Camera-type eye (tissue), 1 donor: ENCODE results near the gene UBE2D1. TPM values are rescaled to one million over a fixed set of nuclear protein-coding genes. Genes with fewer than 3 reads are reported as not detected.

ENCODE experiments used
- total RNA-seq: library from RNA; depleted of rRNA; stranded (reverse); fragments of >200 nt; gene quantifications from one replicate; pipeline ENCODE4 v1.2.3, GENCODE V29; 2014

Gene UBE2D1
- total RNA-seq, result 39.6 TPM

GRCh38 chr10:58334817-58335305 is at the start of gene UBE2D1:
TSS of gene UBE2D1 (plus strand) at chr10:58335006. CDS start at chr10:58335202, 196 bp downstream.

GRCh38 chr10:58384999-58385783 is 50.4 kb downstream of the UBE2D1 start, which contains the start of gene TFAM:
TSS of gene TFAM (plus strand) at chr10:58385410. CDS start at chr10:58385548, 138 bp downstream.

Other genes starting within 250 kb of the UBE2D1 start
- gene IPMK, start 67.1 kb upstream of the UBE2D1 start, total RNA-seq, result 24.2 TPM
- gene CISD1, start 65.8 kb upstream of the UBE2D1 start, total RNA-seq, result 14.3 TPM
- 38.1 TPM for gene TFAM, start 50.4 kb downstream of the UBE2D1 start, total RNA-seq
- gene BICC1, start 177.9 kb downstream of the UBE2D1 start, total RNA-seq, result 34.4 TPM